Panc1 (cell line): ENCODE results near the gene KIAA1671. TPM values are rescaled to one million over a fixed set of nuclear protein-coding genes. Genes with fewer than 3 reads are reported as not detected.

Experiments used
- ATAC-seq: fragments of 200-7000 bp; cut with Tn5 transposase; 2 replicates; pipeline ENCODE4 v1.9.1; 2020; ENCODE audit warnings: mild to moderate bottlenecking, moderate library complexity
- BruUV-seq: library from RNA; stranded (reverse); fragments of 400-500 nt; replicated peaks from 2 replicates; lab custom pipeline; 2021; lab: Mats Ljungman, UMichigan
- CTCF ChIA-PET: fragments of 300-600 bp; sonication (Branson Sonifier 250); formaldehyde crosslinking; loops from one replicate; lab custom pipeline; 2022; ENCODE audit warnings: antibody characterized with exemption; lab: Charles Lee
- POLR2A ChIA-PET: fragments of 300-600 bp; sonication (Branson Sonifier 250); formaldehyde crosslinking; loops from one replicate; lab custom pipeline; 2022; ENCODE audit warnings: antibody characterized with exemption; lab: Charles Lee
- DNase-seq: peaks from one replicate; pipeline ENCODE4 v3.0.0-alpha.2; 2010; ENCODE audit warnings: low read depth, low spot score
- H3K27ac ChIP-seq: 2 replicates; pipeline ENCODE4 v1.5.1; 2011; ENCODE audit warnings: mild to moderate bottlenecking, low read length, inconsistent platforms
- H3K27me3 ChIP-seq: fragments of 200-500 bp; sonication (Bioruptor generic); 2 replicates; pipeline ENCODE4 v1.6.0; 2014; ENCODE audit warnings: low read length, inconsistent platforms; ENCODE audit not compliant: control insufficient read depth, insufficient read depth
- H3K36me3 ChIP-seq: fragments of 200-500 bp; sonication (Bioruptor generic); 2 replicates; pipeline ENCODE4 v1.5.1; 2014; ENCODE audit warnings: inconsistent platforms, mild to moderate bottlenecking, low read length, moderate library complexity; ENCODE audit not compliant: control insufficient read depth, insufficient read depth
- H3K4me1 ChIP-seq: 2 replicates; pipeline ENCODE4 v1.5.1; 2011; ENCODE audit warnings: inconsistent platforms, mild to moderate bottlenecking, low read length, moderate library complexity; ENCODE audit not compliant: control insufficient read depth, insufficient read depth
- H3K4me3 ChIP-seq, 2 experiments: 2 replicates each; pipeline ENCODE4 v1.5.1; 2011 to 2012; ENCODE audit warnings: low read depth in 2 of 2, low read length in 2 of 2, mild to moderate bottlenecking in 2 of 2, inconsistent platforms in 1 of 2, moderate library complexity in 1 of 2
- H3K9me3 ChIP-seq: fragments of 200-500 bp; sonication (Bioruptor generic); 2 replicates; pipeline ENCODE4 v1.5.1; 2014; ENCODE audit warnings: low read depth, mild to moderate bottlenecking, inconsistent platforms, low read length, moderate library complexity; ENCODE audit not compliant: control insufficient read depth, insufficient read depth
- POLR2AphosphoS5 ChIP-seq: IDR thresholded peaks from 2 replicates; pipeline ENCODE4 v1.6.1; 2012; ENCODE audit warnings: mild to moderate bottlenecking, low read depth, low read length, moderate library complexity
- SIN3A ChIP-seq: IDR thresholded peaks from 2 replicates; pipeline ENCODE4 v1.6.1; 2012; ENCODE audit warnings: low read depth, mild to moderate bottlenecking, low read length, moderate library complexity, borderline replicate concordance; ENCODE audit not compliant: insufficient read depth
- TCF7L2 ChIP-seq: IDR thresholded peaks from 2 replicates; pipeline ENCODE4 v1.6.1; 2011; ENCODE audit warnings: mild to moderate bottlenecking, low read depth, low read length, inconsistent platforms
- in situ Hi-C: cut with HindIII; loops from 2 replicates; pipeline ENCODE4 v1.10.0; 2016; ENCODE audit warnings: low sequenced_read_pairs, low pct_unique_long_range_greater_than_20kb
- intact Hi-C: fragments of 100-400 bp; cut with micrococcal nuclease; formaldehyde crosslinking; loops from one replicate; pipeline ENCODE4 v1.10.0; 2022; ENCODE audit not compliant: unreplicated experiment
- total RNA-seq: library from RNA; stranded (reverse); gene quantifications from one replicate; pipeline ENCODE4 v1.2.1, GENCODE V29; 2021; ENCODE audit not compliant: unreplicated experiment
- TF ChIP-seq, protein P1 (sequence below), 2 experiments: IDR thresholded peaks; 2 replicates each; pipeline ENCODE4 v1.6.1; 2011 to 2012; ENCODE audit warnings: low read depth in 2 of 2, control low read depth in 1 of 2, low read length in 1 of 2, mild to moderate bottlenecking in 1 of 2, moderate library complexity in 1 of 2; ENCODE audit not compliant: insufficient read depth in 1 of 2
- TF ChIP-seq, protein P2 (sequence below): fragments of 450-650 bp; IDR thresholded peaks from 2 replicates; pipeline ENCODE4 v1.5.1; 2017; ENCODE audit warnings: mild to moderate bottlenecking

Gene KIAA1671
- total RNA-seq, 1 experiment from 2014 or later = 48.1 TPM

DNA sequence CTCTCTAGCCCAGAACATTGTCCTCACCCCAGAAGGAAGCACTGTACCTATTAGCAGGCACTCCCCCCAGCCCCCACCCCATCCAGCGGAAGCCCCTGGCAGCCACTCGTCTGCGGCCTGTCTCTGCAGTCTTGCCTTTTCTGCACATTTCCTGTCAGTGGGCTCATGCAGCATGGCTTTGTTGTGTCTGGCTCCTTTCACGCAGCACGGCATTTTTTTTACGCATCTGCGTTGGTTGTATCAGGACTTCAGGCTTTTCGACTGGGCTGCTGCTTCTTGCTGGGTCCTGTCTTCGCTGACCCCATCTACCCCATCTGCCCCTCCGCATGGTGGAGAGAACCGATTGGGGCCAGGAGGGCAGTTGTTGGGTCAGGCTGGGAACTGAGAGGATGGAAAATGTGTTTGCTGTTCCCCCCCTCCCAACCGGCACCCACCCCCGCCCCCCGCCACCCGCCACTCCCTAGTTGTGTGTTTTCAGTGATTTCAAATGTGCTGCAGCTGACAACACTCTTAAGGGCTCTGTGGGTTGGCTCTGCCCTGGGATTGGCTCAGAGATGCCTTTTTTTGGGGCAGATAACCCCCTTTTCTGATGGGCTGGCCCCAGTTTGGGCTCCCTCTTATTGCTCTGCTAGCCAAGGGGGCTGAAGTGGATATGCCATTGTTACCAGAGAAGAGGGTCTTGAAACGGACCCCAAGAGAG, 110.0 kb downstream of the KIAA1671 start:
- POLR2A ChIA-PET = interaction anchor here (0.6 kb wide), 1 partner anchor 99 kb away, joined by 3 read pairs; no protein-coding TSS in a partner anchor
- no TSS peak for BruUV-seq
- in situ Hi-C loops = no loop called here

DNA sequence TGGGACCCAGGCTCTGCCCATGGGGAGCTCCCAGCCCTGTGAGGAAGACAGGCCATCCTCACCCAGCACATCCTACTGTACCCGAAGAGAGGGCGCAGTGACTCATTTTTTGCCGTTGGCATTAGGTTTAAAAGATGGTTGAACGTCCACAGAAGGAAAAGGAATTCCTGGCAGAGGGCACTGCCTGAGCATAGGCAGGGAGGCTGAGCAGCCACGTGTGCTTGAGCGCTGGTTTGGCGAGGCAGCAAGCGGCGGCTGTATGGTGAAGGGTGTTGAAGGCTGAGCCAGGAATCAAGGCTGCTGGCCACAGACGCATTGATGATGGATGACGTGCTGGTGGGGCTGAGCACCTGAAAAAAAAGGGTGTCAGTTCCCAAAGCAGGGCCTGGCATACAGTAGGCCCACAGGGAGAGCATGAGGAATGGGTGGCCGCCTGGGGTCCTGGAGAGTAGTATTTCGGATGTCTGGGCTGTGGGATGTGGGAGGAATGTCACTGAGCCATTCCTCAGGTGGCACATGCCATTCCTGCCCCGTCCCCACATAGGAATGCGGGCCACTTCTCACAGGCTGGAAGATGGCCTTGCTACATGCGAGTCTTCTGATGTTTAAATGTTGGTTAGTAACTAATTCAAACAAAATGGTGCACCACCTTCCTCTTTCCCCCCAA, 112.5 kb downstream of the KIAA1671 start:
- intact Hi-C loops = no loop called here
- Histone ChIP-seq H3K4me3 (no peak overlapping the region), H3K36me3 (no peaks in the 10 kb centered on the region), H3K4me1 (no peaks in the 10 kb centered on the region), H3K27ac (no peak overlapping the region), H3K9me3 (no peaks in the 10 kb centered on the region), H3K27me3 (no peaks in the 10 kb centered on the region)
- CTCF ChIA-PET = no interaction called here
- BruUV-seq = no TSS peak
- DNase-seq (no peak), ATAC-seq (no peak)
- POLR2A ChIA-PET = no interaction called here
- TF ChIP-seq, protein P1, sequence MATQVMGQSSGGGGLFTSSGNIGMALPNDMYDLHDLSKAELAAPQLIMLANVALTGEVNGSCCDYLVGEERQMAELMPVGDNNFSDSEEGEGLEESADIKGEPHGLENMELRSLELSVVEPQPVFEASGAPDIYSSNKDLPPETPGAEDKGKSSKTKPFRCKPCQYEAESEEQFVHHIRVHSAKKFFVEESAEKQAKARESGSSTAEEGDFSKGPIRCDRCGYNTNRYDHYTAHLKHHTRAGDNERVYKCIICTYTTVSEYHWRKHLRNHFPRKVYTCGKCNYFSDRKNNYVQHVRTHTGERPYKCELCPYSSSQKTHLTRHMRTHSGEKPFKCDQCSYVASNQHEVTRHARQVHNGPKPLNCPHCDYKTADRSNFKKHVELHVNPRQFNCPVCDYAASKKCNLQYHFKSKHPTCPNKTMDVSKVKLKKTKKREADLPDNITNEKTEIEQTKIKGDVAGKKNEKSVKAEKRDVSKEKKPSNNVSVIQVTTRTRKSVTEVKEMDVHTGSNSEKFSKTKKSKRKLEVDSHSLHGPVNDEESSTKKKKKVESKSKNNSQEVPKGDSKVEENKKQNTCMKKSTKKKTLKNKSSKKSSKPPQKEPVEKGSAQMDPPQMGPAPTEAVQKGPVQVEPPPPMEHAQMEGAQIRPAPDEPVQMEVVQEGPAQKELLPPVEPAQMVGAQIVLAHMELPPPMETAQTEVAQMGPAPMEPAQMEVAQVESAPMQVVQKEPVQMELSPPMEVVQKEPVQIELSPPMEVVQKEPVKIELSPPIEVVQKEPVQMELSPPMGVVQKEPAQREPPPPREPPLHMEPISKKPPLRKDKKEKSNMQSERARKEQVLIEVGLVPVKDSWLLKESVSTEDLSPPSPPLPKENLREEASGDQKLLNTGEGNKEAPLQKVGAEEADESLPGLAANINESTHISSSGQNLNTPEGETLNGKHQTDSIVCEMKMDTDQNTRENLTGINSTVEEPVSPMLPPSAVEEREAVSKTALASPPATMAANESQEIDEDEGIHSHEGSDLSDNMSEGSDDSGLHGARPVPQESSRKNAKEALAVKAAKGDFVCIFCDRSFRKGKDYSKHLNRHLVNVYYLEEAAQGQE (IDR thresholded peaks at IDR 0.05; ENCODE audit: insufficient read depth in 1 of 2, low read depth in 2 of 2, low read length in 1 of 2) = no peak
- TF ChIP-seq POLR2AphosphoS5 (no peak), TCF7L2 (no peak)
- in situ Hi-C loops = no loop called here

More for the DNA sequence above, 110.0 kb downstream of the KIAA1671 start:
- no peaks in the 10 kb centered on the region for H3K27me3 ChIP-seq
- DNase-seq = no peak
- no peaks in the 10 kb centered on the region for H3K9me3 ChIP-seq
- TF ChIP-seq POLR2AphosphoS5 (no peak), TCF7L2 (no peak), SIN3A (no peak)
- TF ChIP-seq, protein P2, sequence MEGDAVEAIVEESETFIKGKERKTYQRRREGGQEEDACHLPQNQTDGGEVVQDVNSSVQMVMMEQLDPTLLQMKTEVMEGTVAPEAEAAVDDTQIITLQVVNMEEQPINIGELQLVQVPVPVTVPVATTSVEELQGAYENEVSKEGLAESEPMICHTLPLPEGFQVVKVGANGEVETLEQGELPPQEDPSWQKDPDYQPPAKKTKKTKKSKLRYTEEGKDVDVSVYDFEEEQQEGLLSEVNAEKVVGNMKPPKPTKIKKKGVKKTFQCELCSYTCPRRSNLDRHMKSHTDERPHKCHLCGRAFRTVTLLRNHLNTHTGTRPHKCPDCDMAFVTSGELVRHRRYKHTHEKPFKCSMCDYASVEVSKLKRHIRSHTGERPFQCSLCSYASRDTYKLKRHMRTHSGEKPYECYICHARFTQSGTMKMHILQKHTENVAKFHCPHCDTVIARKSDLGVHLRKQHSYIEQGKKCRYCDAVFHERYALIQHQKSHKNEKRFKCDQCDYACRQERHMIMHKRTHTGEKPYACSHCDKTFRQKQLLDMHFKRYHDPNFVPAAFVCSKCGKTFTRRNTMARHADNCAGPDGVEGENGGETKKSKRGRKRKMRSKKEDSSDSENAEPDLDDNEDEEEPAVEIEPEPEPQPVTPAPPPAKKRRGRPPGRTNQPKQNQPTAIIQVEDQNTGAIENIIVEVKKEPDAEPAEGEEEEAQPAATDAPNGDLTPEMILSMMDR = no peak
- TF ChIP-seq, protein P1 (IDR thresholded peaks at IDR 0.05; ENCODE audit: insufficient read depth in 1 of 2, low read depth in 2 of 2, low read length in 1 of 2) = no peak
- no peak for ATAC-seq
- no peak overlapping the region for H3K27ac ChIP-seq
- no peak overlapping the region for H3K4me3 ChIP-seq
- H3K36me3 ChIP-seq = no peaks in the 10 kb centered on the region
- intact Hi-C loops = no loop called here
- no peaks in the 10 kb centered on the region for H3K4me1 ChIP-seq
- CTCF ChIA-PET = no interaction called here
